Measurements from ENCODE around the gene PITX3.

PITX3 gene

DNA sequence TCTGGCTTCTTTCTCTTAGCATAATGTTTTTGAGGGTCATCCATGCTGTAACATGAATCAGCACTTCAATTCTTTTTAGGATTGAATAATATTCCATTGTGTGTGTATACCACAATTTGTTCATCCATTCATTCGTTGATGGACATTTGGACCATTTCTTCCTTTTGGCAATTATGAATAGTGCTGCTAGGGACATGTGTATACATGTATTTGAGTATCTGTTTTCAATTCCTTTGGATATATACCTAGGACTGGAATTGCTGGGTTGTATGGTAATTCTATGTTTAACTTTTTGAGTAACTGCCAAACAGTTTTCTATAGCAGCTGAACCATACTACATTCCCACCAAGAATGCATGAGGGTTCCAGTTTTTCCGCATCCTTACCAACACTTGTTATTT lies 43.2 kb upstream of the PITX3 start:
- CTCF ChIA-PET = interaction anchor here (1.0 to 1.5 kb wide), 3 partner anchors 28 to 65 kb away, joined by 3 to 5 read pairs (median 3); no protein-coding TSS in a partner anchor
- Histone ChIP-seq H3K27ac (ENCODE audit: insufficient read depth in 1 of 2, low read depth in 1 of 2, low read length in 2 of 2, poor library complexity in 1 of 2, severe bottlenecking in 2 of 2) (no peak overlapping the region), H3K27me3 (replicated peaks in 2 of 5; ENCODE audit: control insufficient read depth in 4 of 5, insufficient read depth in 5 of 5, low read length in 4 of 5) (no peaks in the 10 kb centered on the region), H3K9me3 (ENCODE audit: control extremely low read depth in 1 of 5, control insufficient read depth in 4 of 5, insufficient read depth in 2 of 5, low read depth in 1 of 5, low read length in 4 of 5) (no peaks in the 10 kb centered on the region), H3K4me1 (ENCODE audit: control extremely low read depth in 1 of 4, control insufficient read depth in 4 of 4, insufficient read depth in 4 of 4, low read length in 3 of 4) (peaks cover 6 to 30% (median 16%) of the 10 kb centered on the region in 4 experiments), H3K4me3 (ENCODE audit: control insufficient read depth in 1 of 7, extremely low read depth in 1 of 7, insufficient read depth in 4 of 7, low read depth in 2 of 7, low read length in 6 of 7) (no peak overlapping the region), H3K36me3 (ENCODE audit: control insufficient read depth in 4 of 4, insufficient read depth in 4 of 4, low read length in 3 of 4) (peaks cover 0 to 7% (median under 1%) of the 10 kb centered on the region in 4 experiments)
- 100% methylated on average over 1 of the region's 2 CpGs for WGBS (ENCODE audit: insufficient coverage)
- no peak for DNase-seq
- POLR2A ChIA-PET = interaction anchor here (0.5 kb wide), 1 partner anchor 30 kb away, joined by 3 read pairs; no protein-coding TSS in a partner anchor

GRCh38 chr10:102283890-102284289 lies 42.6 kb upstream of the PITX3 start:
- H3K4me1 ChIP-seq (ENCODE audit: control extremely low read depth in 1 of 4, control insufficient read depth in 4 of 4, insufficient read depth in 4 of 4, low read length in 3 of 4) = peaks cover 6 to 30% (median 16%) of the 10 kb centered on the region in 4 experiments
- no peaks in the 10 kb centered on the region for H3K27me3 ChIP-seq (replicated peaks in 2 of 5; ENCODE audit: control insufficient read depth in 4 of 5, insufficient read depth in 5 of 5, low read length in 4 of 5)
- DNase-seq = no peak
- POLR2A ChIA-PET = no interaction called here
- peaks cover 0 to 7% (median under 1%) of the 10 kb centered on the region in 4 experiments for H3K36me3 ChIP-seq (ENCODE audit: control insufficient read depth in 4 of 4, insufficient read depth in 4 of 4, low read length in 3 of 4)
- H3K4me3 ChIP-seq (ENCODE audit: control insufficient read depth in 1 of 7, extremely low read depth in 1 of 7, insufficient read depth in 4 of 7, low read depth in 2 of 7, low read length in 6 of 7) = peak overlapping the region in 1 of 7 experiments; percentile 25
- CTCF ChIA-PET = interaction anchor here (1.0 to 1.5 kb wide), 2 partner anchors 29 to 66 kb away, joined by 3 to 5 read pairs; no protein-coding TSS in a partner anchor
- H3K9me3 ChIP-seq (ENCODE audit: control extremely low read depth in 1 of 5, control insufficient read depth in 4 of 5, insufficient read depth in 2 of 5, low read depth in 1 of 5, low read length in 4 of 5) = no peaks in the 10 kb centered on the region
- no peak overlapping the region for H3K27ac ChIP-seq (ENCODE audit: insufficient read depth in 1 of 2, low read depth in 1 of 2, low read length in 2 of 2, poor library complexity in 1 of 2, severe bottlenecking in 2 of 2)
- 24% methylated on average over 2 of the region's 2 CpGs for WGBS (ENCODE audit: insufficient coverage)

DNA sequence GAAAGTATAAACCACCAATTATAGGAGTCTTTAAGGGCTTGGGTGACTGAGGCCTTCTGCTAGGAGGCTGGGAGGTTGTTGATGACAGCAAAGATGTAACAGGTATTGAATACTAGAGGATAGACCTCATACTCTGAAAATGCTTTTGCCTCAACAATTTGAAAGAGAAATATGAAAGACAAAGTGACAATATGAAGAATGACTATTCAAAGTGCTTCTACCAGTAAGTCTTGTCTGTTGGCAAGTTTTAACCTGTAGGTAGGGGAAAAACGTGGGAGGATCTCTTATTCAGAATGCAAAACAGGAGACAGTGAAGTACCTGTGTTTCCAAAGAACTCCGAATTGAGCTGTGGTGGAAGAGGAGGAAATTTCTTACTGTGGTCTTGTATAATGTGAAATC lies 42.2 kb upstream of the PITX3 start:
- H3K27me3 ChIP-seq (replicated peaks in 2 of 5; ENCODE audit: control insufficient read depth in 4 of 5, insufficient read depth in 5 of 5, low read length in 4 of 5) = no peaks in the 10 kb centered on the region
- WGBS (ENCODE audit: insufficient coverage) = 38% methylated on average over 2 of the region's 2 CpGs
- peaks cover 0 to 7% (median under 1%) of the 10 kb centered on the region in 4 experiments for H3K36me3 ChIP-seq (ENCODE audit: control insufficient read depth in 4 of 4, insufficient read depth in 4 of 4, low read length in 3 of 4)
- ChIA-PET CTCF (interaction anchor here (0.8 to 1.5 kb wide), 3 partner anchors 9 to 66 kb away, joined by 3 to 5 read pairs (median 3); no protein-coding TSS in a partner anchor), POLR2A (no interaction called here)
- H3K4me1 ChIP-seq (ENCODE audit: control extremely low read depth in 1 of 4, control insufficient read depth in 4 of 4, insufficient read depth in 4 of 4, low read length in 3 of 4) = peaks cover 6 to 30% (median 16%) of the 10 kb centered on the region in 4 experiments
- no peak overlapping the region for H3K27ac ChIP-seq (ENCODE audit: insufficient read depth in 1 of 2, low read depth in 1 of 2, low read length in 2 of 2, poor library complexity in 1 of 2, severe bottlenecking in 2 of 2)
- no peak for DNase-seq
- H3K9me3 ChIP-seq (ENCODE audit: control extremely low read depth in 1 of 5, control insufficient read depth in 4 of 5, insufficient read depth in 2 of 5, low read depth in 1 of 5, low read length in 4 of 5) = no peaks in the 10 kb centered on the region
- no peak overlapping the region for H3K4me3 ChIP-seq (ENCODE audit: control insufficient read depth in 1 of 7, extremely low read depth in 1 of 7, insufficient read depth in 4 of 7, low read depth in 2 of 7, low read length in 6 of 7)

DNA sequence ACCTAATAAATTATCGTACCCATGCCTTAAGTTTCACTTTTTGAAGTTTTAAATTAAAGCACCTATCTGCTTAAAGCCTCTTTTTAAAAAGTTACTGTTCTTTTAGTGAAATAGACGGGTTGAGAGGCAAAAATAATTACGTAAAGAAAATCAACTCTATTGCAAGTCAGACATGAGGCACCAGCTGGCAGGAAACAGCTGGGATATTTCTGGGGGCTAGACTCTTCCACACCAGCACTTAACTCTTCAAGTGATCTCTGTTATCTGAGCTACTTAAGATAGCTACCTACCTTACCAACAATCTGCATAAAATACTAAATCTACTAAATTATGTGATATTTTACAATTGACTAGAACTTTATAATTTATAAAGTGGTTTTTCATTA lies 39.8 kb upstream of the PITX3 start:
- Histone ChIP-seq H3K36me3 (ENCODE audit: control insufficient read depth in 4 of 4, insufficient read depth in 4 of 4, low read length in 3 of 4) (peaks cover 0 to 2% (median under 1%) of the 10 kb centered on the region in 4 experiments), H3K27me3 (replicated peaks in 2 of 5; ENCODE audit: control insufficient read depth in 4 of 5, insufficient read depth in 5 of 5, low read length in 4 of 5) (no peaks in the 10 kb centered on the region), H3K4me1 (ENCODE audit: control extremely low read depth in 1 of 4, control insufficient read depth in 4 of 4, insufficient read depth in 4 of 4, low read length in 3 of 4) (peaks cover 6 to 30% (median 16%) of the 10 kb centered on the region in 4 experiments), H3K4me3 (ENCODE audit: control insufficient read depth in 1 of 7, extremely low read depth in 1 of 7, insufficient read depth in 4 of 7, low read depth in 2 of 7, low read length in 6 of 7) (peak overlapping the region in 4 of 7 experiments; percentile 7 to 59 (median 31)), H3K9me3 (ENCODE audit: control extremely low read depth in 1 of 5, control insufficient read depth in 4 of 5, insufficient read depth in 2 of 5, low read depth in 1 of 5, low read length in 4 of 5) (no peaks in the 10 kb centered on the region), H3K27ac (ENCODE audit: insufficient read depth in 1 of 2, low read depth in 1 of 2, low read length in 2 of 2, poor library complexity in 1 of 2, severe bottlenecking in 2 of 2) (peak overlapping the region in 1 of 2 experiments; percentile 36)
- no CpG with 5 or more reads among the region's 3 CpGs for WGBS (ENCODE audit: insufficient coverage)
- ChIA-PET CTCF (interaction anchor here (2.3 kb wide), 1 partner anchor 15 kb away, joined by 9 read pairs; no protein-coding TSS in a partner anchor), POLR2A (interaction anchor here (0.6 kb wide), 1 partner anchor 114 kb away, joined by 3 read pairs; the partner anchor contains the start of gene NFKB2)
- peak; percentile 6 to 87 (median 72) for DNase-seq

GRCh38 chr10:102280397-102281101 lies 39.2 kb upstream of the PITX3 start:
- ChIA-PET CTCF (interaction anchor here (2.3 kb wide), 1 partner anchor 14 kb away, joined by 9 read pairs; no protein-coding TSS in a partner anchor), POLR2A (interaction anchor here (0.6 kb wide), 1 partner anchor 115 kb away, joined by 3 read pairs; the partner anchor contains the start of gene NFKB2)
- Histone ChIP-seq H3K4me1 (ENCODE audit: control extremely low read depth in 1 of 4, control insufficient read depth in 4 of 4, insufficient read depth in 4 of 4, low read length in 3 of 4) (peaks cover 6 to 30% (median 16%) of the 10 kb centered on the region in 4 experiments), H3K4me3 (ENCODE audit: control insufficient read depth in 1 of 7, extremely low read depth in 1 of 7, insufficient read depth in 4 of 7, low read depth in 2 of 7, low read length in 6 of 7) (peak overlapping the region in 4 of 7 experiments; percentile 7 to 59 (median 31)), H3K27me3 (replicated peaks in 2 of 5; ENCODE audit: control insufficient read depth in 4 of 5, insufficient read depth in 5 of 5, low read length in 4 of 5) (no peaks in the 10 kb centered on the region), H3K36me3 (ENCODE audit: control insufficient read depth in 4 of 4, insufficient read depth in 4 of 4, low read length in 3 of 4) (no peaks in the 10 kb centered on the region), H3K9me3 (ENCODE audit: control extremely low read depth in 1 of 5, control insufficient read depth in 4 of 5, insufficient read depth in 2 of 5, low read depth in 1 of 5, low read length in 4 of 5) (no peaks in the 10 kb centered on the region), H3K27ac (ENCODE audit: insufficient read depth in 1 of 2, low read depth in 1 of 2, low read length in 2 of 2, poor library complexity in 1 of 2, severe bottlenecking in 2 of 2) (peak overlapping the region in 1 of 2 experiments; percentile 36)
- DNase-seq = peak in 1 of 3 donors; percentile 9
- 0% methylated on average over 2 of the region's 3 CpGs for WGBS (ENCODE audit: insufficient coverage)

DNA sequence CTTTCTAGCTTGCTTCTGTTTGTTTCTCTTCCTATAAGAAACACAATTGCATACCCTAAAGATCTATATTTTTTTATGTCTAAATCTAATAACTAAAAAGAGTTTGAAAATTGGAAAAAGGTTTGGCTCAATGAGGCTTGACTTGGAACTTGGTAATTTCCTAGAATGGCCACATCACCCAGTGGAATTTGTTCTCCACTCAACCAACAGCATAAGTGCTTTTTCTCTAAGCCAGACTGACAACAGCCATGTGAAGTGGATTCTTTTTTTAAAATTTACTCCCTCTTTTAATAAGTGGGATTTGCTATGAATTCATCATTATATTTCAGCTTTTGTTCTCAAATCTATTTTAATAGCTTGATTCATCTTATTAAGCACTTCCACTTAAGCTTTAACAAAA lies 37.8 kb upstream of the PITX3 start:
- Histone ChIP-seq H3K4me1 (ENCODE audit: control extremely low read depth in 1 of 4, control insufficient read depth in 4 of 4, insufficient read depth in 4 of 4, low read length in 3 of 4) (peaks cover 6 to 27% (median 16%) of the 10 kb centered on the region in 4 experiments), H3K4me3 (ENCODE audit: control insufficient read depth in 1 of 7, extremely low read depth in 1 of 7, insufficient read depth in 4 of 7, low read depth in 2 of 7, low read length in 6 of 7) (no peak overlapping the region), H3K27ac (ENCODE audit: insufficient read depth in 1 of 2, low read depth in 1 of 2, low read length in 2 of 2, poor library complexity in 1 of 2, severe bottlenecking in 2 of 2) (no peak overlapping the region), H3K27me3 (replicated peaks in 2 of 5; ENCODE audit: control insufficient read depth in 4 of 5, insufficient read depth in 5 of 5, low read length in 4 of 5) (no peaks in the 10 kb centered on the region), H3K9me3 (ENCODE audit: control extremely low read depth in 1 of 5, control insufficient read depth in 4 of 5, insufficient read depth in 2 of 5, low read depth in 1 of 5, low read length in 4 of 5) (no peaks in the 10 kb centered on the region), H3K36me3 (ENCODE audit: control insufficient read depth in 4 of 4, insufficient read depth in 4 of 4, low read length in 3 of 4) (no peaks in the 10 kb centered on the region)
- ChIA-PET CTCF (interaction anchor here (1.0 to 2.3 kb wide), 5 partner anchors 11 to 73 kb away, joined by 3 to 9 read pairs (median 4); no protein-coding TSS in a partner anchor), POLR2A (no interaction called here)
- DNase-seq = no peak

- H3K4me1 ChIP-seq (ENCODE audit: control extremely low read depth in 1 of 4, control insufficient read depth in 4 of 4, insufficient read depth in 4 of 4, low read length in 3 of 4) = peaks cover 2 to 6% (median 4%) of the 10 kb centered on the region in 4 experiments
- no peaks in the 10 kb centered on the region for H3K27me3 ChIP-seq (replicated peaks in 2 of 5; ENCODE audit: control insufficient read depth in 4 of 5, insufficient read depth in 5 of 5, low read length in 4 of 5)
- ChIA-PET CTCF (interaction anchor here (1.5 kb wide), 1 partner anchor 25 kb away, joined by 3 read pairs; no protein-coding TSS in a partner anchor), POLR2A (no interaction called here)
- H3K9me3 ChIP-seq (ENCODE audit: control extremely low read depth in 1 of 5, control insufficient read depth in 4 of 5, insufficient read depth in 2 of 5, low read depth in 1 of 5, low read length in 4 of 5) = no peaks in the 10 kb centered on the region
- H3K36me3 ChIP-seq (ENCODE audit: control insufficient read depth in 4 of 4, insufficient read depth in 4 of 4, low read length in 3 of 4) = peaks cover 0 to 2% (median 0%) of the 10 kb centered on the region in 4 experiments
- no peak overlapping the region for H3K4me3 ChIP-seq (ENCODE audit: control insufficient read depth in 1 of 7, extremely low read depth in 1 of 7, insufficient read depth in 4 of 7, low read depth in 2 of 7, low read length in 6 of 7)
- DNase-seq = no peak
- WGBS (ENCODE audit: insufficient coverage) = 100% methylated on average over 1 of the region's 2 CpGs
- H3K27ac ChIP-seq (ENCODE audit: insufficient read depth in 1 of 2, low read depth in 1 of 2, low read length in 2 of 2, poor library complexity in 1 of 2, severe bottlenecking in 2 of 2) = no peak overlapping the region
Observed at GRCh38 chr10:102275343-102275742, 34.0 kb upstream of the PITX3 start.

Data from common myeloid progenitor, CD34-positive (primary cell).